HG02885 (cell line): ENCODE measurements around the gene ZDHHC7.
"Not testable (repeated sequence)": the region's sequence is repeated elsewhere in the genome, so short reads cannot be mapped to it uniquely, and the experiment has no call there.

Experiments used
- ATAC-seq: cut with Tn5 transposase; IDR thresholded peaks from one replicate; pipeline ENCODE4 v1.9.1; 2021; ENCODE audit warnings: mild to moderate bottlenecking; ENCODE audit not compliant: unreplicated experiment, poor library complexity

The ZDHHC7 gene, protein sequence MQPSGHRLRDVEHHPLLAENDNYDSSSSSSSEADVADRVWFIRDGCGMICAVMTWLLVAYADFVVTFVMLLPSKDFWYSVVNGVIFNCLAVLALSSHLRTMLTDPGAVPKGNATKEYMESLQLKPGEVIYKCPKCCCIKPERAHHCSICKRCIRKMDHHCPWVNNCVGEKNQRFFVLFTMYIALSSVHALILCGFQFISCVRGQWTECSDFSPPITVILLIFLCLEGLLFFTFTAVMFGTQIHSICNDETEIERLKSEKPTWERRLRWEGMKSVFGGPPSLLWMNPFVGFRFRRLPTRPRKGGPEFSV

GRCh38 chr16:85010931-85011845 lies at the start of gene ZDHHC7:
Gene ZDHHC7, minus strand, starts transcription at chr16:85011535. Its CDS starts 20,917 bp downstream, at chr16:84990618.
- ATAC-seq: peak; percentile 95

DNA sequence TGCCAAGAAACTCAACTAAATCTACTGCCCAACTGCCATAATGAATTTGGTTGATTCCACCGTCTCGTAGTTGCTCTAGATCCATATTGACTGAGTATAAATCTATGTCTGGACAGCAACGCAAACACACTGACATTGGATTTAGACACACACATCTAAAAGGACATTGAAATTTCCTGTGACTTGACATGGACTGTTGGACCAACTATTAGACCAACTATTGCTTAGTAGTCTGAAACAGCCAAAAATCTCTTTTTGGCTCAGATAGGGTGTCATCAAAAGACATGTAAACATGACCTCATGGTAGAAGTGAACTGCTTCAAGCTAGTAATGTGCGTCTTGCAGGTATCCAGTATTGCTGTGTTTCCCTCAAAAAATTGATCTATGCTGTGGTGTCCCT lies 47.6 kb upstream of the ZDHHC7 start:
- no peak for ATAC-seq

- ATAC-seq: no peak
Observed at GRCh38 chr16:85057948-85058347, 46.6 kb upstream of the ZDHHC7 start.

- ATAC-seq: no peak
Observed at GRCh38 chr16:85057212-85057889, 46.0 kb upstream of the ZDHHC7 start.

DNA sequence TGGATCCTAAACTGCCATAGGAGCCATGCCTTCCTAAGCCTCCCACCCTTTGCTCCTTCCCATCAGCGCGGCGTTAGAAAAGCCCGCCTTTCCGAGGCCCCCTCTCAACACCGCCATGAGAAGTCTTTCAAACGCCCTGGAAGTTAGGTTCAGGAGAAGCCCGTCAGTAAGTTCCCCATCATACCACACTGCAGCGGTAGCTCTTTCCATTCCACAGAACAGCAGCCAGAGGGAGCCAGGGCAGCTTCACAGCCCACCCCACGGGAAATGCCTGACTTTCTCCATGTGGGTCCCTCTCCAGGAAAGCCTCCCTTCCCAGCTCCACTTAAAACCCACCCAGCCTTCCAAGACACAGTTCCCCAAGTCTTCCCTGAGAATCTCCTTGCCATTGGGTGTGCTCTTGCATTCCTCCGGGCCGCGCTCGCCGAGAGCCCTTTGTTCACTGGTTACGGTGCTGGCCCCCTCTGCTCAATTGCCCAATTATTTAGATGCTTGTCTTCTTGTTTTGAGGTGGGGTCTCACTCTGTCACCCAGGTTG lies 44.9 kb upstream of the ZDHHC7 start:
- ATAC-seq: no peak

GRCh38 chr16:85055493-85056210 lies 44.3 kb upstream of the ZDHHC7 start:
- ATAC-seq: peak; percentile 89

- no peak for ATAC-seq
Observed at GRCh38 chr16:85054948-85055492, 43.7 kb upstream of the ZDHHC7 start.

DNA sequence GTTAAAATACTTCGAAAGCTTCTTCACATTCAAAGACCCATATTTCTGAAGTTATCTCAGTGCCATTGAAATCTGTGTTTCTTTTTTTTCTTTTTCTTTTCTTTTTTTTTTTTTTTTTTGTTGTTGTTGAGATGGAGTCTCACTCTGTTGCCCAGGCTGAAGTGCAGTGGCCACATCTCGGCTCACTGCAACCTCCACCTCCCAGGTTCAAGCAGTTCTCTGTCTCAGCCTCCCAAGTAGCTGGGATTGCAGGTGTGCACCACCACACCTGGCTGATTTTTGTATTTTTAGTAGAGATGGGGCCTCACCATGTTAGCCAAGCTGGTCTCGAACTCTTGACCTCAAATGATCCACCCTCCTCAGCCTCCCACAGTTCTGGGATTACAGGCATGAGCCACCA lies 43.0 kb upstream of the ZDHHC7 start:
- not testable (repeated sequence) for ATAC-seq

DNA sequence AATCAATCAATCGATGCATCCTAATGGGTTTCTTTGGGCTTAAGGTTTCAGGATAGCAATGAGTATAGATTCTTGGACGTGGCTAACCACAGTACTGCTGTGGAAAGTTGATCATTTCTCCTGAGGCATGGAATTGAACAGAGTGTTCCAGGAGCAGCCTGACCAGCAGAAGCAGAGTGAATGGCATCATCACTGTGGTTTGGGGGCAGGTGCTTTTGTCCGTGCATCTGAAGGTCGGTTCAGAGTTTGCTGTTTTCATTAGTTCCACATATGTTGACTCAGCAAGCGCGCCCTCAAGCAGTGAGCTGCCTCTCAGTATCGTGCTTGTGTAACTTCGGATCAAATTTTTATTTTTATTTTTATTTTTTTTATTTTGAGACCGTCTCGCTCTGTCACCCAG lies 41.2 kb upstream of the ZDHHC7 start:
- ATAC-seq: no peak

DNA sequence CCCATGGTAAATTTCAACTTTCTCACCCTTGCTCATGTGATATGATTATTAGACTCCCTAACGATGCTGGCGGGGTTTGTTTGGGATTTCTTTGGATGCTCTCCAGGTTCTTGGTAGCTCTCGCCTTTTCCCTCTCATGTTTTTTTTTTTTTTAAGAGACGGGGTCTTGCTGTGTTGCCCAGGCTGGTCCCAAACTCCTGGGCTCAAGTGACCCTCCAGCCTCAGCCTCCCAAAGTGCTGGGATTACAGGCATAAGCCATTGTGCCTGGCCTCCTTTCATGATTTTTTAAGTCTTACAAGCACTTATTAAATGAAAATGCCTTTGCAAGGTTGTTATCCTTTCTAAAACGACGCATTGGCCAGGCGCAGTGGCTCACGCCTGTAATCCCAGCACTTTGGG lies 40.3 kb upstream of the ZDHHC7 start:
- no peak for ATAC-seq

GRCh38 chr16:85051067-85051581 lies 39.8 kb upstream of the ZDHHC7 start:
- no peak for ATAC-seq

DNA sequence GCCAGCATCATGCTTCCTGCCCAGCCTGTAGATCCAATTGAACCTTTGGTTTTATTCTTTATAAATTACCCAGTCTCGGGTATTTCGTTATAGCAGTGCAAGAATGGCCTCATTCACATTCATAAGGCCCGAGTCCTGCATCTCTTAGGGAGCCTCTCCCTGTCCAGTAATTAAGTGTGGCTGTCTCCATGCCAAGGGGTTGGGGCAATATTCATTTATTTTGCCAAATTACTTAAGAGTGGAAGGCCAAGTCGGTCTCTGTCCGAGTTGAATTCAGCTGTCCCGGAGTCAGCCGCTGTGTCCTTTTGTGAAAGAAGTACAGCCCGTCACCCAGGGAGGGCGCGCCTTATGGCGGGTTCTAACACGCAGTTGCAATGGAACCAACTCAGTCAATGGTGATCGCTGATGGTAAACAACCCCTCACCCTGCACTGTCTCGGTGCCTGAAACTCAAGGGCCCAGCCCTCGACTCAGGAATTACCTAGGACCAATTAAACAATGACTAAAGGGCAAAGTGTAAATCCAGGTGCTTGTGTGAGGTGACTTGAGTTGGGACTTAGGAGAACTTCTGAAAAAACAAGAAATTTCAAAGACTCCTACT lies 38.5 kb upstream of the ZDHHC7 start:
- no peak for ATAC-seq

- no peak for ATAC-seq
Observed at GRCh38 chr16:85048921-85049562, 37.7 kb upstream of the ZDHHC7 start.

DNA sequence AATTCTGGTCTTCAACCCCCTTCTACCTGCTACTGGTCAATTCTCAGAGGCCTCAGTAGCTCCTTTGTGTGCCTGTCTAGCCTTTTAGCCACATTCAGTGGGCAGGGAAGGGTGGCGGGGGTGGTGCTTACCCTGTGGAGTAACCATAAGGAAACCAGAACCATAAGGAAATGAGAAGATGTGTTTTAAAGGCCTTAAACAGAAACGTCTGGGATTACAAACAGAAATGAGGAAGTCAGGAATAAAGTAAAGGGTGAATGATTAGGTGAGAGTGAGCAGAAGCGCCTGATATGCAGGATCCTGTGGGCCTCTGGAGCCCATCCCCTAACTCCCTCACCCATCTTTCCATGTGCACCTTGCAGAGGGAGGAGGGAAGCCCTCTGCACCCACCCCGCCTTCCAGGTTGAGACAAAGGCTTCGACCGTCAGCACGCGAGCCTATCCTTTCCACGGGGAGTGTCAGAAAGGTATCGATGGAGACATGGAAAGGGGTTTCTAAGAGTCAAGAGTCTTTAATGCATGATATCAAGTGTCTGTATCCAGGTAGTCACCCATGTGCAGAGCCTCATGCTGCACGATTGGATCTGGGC lies 36.6 kb upstream of the ZDHHC7 start:
- no peak for ATAC-seq

- no peak for ATAC-seq
Observed at GRCh38 chr16:85046931-85047866, 35.9 kb upstream of the ZDHHC7 start.

GRCh38 chr16:85046472-85046916 lies 35.2 kb upstream of the ZDHHC7 start:
- ATAC-seq: no peak
